RWPE2 (cell line): ENCODE data around the gene PEAK1.
A peak's percentile ranks its signal among the peaks of the same experiment; 100 is the strongest.

ENCODE experiments used
- ATAC-seq: fragments of 200-7000 bp; cut with Tn5 transposase; 3 replicates; pipeline ENCODE4 v1.9.1; 2021; ENCODE audit warnings: low read depth
- DNase-seq: peaks from one replicate; pipeline ENCODE4 v3.0.0-alpha.2; 2020; ENCODE audit warnings: low spot score
- H3K27ac ChIP-seq: fragments of 450-650 bp; 2 replicates; pipeline ENCODE4 v1.5.1; 2017; ENCODE audit warnings: mild to moderate bottlenecking; ENCODE audit not compliant: poor library complexity, severe bottlenecking
- H3K27me3 ChIP-seq: fragments of 250-450 bp; sonication (Bioruptor Pico); 2 replicates; pipeline ENCODE4 v1.5.1; 2021; ENCODE audit warnings: mild to moderate bottlenecking, moderate library complexity; ENCODE audit not compliant: insufficient read depth, poor library complexity, severe bottlenecking
- H3K36me3 ChIP-seq: fragments of 250-450 bp; sonication (Bioruptor Pico); 2 replicates; pipeline ENCODE4 v1.5.1; 2020; ENCODE audit warnings: low read depth, mild to moderate bottlenecking, moderate library complexity
- H3K4me1 ChIP-seq: fragments of 250-450 bp; sonication (Bioruptor Pico); 2 replicates; pipeline ENCODE4 v1.5.1; 2021; ENCODE audit warnings: mild to moderate bottlenecking, moderate library complexity; ENCODE audit not compliant: insufficient read depth, poor library complexity, severe bottlenecking
- H3K4me3 ChIP-seq: fragments of 250-450 bp; sonication (Bioruptor Pico); 2 replicates; pipeline ENCODE4 v1.5.1; 2021; ENCODE audit warnings: mild to moderate bottlenecking, moderate library complexity; ENCODE audit not compliant: severe bottlenecking
- H3K9me3 ChIP-seq: fragments of 250-450 bp; sonication (Bioruptor Pico); 2 replicates; pipeline ENCODE4 v1.5.1; 2021; ENCODE audit warnings: mild to moderate bottlenecking, moderate library complexity; ENCODE audit not compliant: severe bottlenecking
- TF ChIP-seq, protein P1 (sequence below): fragments of 450-650 bp; IDR thresholded peaks from one replicate; pipeline ENCODE4 v1.5.1; 2017; ENCODE audit warnings: mild to moderate bottlenecking, moderate library complexity; ENCODE audit not compliant: poor library complexity, severe bottlenecking

Gene PEAK1

DNA sequence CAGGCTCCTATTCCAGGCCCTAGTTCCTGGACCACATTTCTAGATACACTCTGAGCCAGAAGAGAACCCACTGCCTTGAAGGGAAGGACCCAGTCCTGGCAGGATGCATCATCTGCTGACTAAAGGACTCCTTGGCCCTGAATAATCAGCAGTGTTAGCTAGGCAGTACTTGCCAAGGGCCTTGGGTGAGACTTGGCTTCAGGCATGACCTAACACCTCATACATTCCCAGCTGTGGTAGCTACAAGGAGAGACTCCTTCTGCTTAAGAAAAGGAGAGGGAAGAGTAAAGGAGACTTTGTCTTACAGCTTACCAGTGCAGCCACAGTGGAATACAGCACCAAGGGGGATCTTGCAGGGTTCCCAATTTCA, 26.4 kb downstream of the PEAK1 start:
- Histone ChIP-seq H3K4me1 (no peaks in the 10 kb centered on the region), H3K36me3 (no peaks in the 10 kb centered on the region), H3K9me3 (no peaks in the 10 kb centered on the region), H3K27me3 (no peaks in the 10 kb centered on the region), H3K4me3 (no peak overlapping the region), H3K27ac (no peak overlapping the region)
- no peak for DNase-seq
- peak; percentile 49; the same call in 2 of the 3 replicates for ATAC-seq
- TF ChIP-seq, protein P1, sequence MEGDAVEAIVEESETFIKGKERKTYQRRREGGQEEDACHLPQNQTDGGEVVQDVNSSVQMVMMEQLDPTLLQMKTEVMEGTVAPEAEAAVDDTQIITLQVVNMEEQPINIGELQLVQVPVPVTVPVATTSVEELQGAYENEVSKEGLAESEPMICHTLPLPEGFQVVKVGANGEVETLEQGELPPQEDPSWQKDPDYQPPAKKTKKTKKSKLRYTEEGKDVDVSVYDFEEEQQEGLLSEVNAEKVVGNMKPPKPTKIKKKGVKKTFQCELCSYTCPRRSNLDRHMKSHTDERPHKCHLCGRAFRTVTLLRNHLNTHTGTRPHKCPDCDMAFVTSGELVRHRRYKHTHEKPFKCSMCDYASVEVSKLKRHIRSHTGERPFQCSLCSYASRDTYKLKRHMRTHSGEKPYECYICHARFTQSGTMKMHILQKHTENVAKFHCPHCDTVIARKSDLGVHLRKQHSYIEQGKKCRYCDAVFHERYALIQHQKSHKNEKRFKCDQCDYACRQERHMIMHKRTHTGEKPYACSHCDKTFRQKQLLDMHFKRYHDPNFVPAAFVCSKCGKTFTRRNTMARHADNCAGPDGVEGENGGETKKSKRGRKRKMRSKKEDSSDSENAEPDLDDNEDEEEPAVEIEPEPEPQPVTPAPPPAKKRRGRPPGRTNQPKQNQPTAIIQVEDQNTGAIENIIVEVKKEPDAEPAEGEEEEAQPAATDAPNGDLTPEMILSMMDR = no peak

DNA sequence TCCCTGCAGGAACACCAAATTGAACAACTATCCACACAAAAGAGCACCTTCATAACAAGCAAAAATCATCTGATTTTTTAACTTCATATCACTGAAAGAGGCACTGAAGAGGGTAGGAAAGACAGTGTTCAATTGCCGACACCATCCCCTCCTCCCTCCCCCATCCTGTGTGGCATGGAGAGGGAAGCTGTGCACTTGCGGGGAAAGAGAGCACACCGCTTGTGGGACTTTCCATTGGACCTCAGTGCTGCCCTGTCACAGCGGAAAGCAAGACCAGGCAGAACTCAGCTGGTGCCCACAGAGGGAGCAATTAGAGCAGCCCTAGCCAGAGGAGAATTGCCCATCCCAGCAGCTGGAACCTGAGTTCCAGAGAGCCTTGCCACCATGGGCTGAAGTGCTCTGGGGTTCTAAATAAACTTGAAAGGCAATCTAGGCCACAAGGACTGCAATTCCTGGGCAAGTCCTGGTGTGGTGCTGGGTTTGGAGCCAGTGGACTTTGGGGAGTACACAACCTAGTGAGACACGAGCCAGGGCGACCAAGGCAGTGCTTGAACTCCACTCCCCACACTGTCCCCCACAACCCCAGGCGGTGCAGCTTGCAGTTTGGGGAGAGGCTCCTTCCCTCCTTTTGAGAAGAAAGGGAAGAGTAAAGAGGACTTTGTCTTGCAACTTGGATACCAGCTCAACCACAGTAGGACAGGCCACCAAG, 27.0 kb downstream of the PEAK1 start:
- no peak for DNase-seq

DNA sequence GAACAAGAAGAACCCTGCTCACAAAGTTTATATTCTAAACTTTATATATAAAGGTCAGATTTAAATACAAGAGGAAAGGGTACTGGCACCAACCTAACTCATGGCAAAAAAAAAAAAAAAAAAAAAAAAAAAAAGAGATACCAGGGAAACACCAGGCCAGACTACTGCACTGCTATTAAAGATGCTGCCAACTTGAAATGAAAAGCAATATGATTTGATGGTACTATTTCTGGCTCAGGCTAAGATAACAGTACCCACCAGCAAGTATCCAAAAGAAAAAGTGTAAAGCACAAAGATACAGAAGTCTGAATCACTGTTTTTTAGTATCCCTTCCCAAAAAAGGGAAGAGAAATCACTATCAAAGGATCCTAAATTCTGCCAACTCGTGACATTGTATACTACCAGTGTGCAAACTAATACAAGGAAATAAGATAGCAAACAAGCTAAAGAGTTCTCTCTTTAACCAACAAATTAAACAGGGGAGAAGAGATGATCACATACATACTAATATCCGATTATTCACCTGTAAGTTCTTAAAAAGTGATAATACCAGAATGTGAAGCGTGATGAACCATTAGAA, 28.4 kb downstream of the PEAK1 start:
- Histone ChIP-seq H3K9me3 (no peaks in the 10 kb centered on the region), H3K4me1 (no peaks in the 10 kb centered on the region), H3K27ac (no peak overlapping the region), H3K27me3 (no peaks in the 10 kb centered on the region), H3K36me3 (no peaks in the 10 kb centered on the region), H3K4me3 (no peak overlapping the region)
- ATAC-seq (no peak), DNase-seq (no peak)
- TF ChIP-seq, protein P1 = no peak

More for the DNA sequence above, 27.0 kb downstream of the PEAK1 start:
- TF ChIP-seq, protein P1 = no peak
- Histone ChIP-seq H3K27ac (no peak overlapping the region), H3K4me1 (no peaks in the 10 kb centered on the region), H3K4me3 (no peak overlapping the region), H3K27me3 (no peaks in the 10 kb centered on the region), H3K36me3 (no peaks in the 10 kb centered on the region), H3K9me3 (no peaks in the 10 kb centered on the region)
- 0 out of 3 replicates have a peak, but pooled peaks have one; percentile 10 for ATAC-seq

DNA sequence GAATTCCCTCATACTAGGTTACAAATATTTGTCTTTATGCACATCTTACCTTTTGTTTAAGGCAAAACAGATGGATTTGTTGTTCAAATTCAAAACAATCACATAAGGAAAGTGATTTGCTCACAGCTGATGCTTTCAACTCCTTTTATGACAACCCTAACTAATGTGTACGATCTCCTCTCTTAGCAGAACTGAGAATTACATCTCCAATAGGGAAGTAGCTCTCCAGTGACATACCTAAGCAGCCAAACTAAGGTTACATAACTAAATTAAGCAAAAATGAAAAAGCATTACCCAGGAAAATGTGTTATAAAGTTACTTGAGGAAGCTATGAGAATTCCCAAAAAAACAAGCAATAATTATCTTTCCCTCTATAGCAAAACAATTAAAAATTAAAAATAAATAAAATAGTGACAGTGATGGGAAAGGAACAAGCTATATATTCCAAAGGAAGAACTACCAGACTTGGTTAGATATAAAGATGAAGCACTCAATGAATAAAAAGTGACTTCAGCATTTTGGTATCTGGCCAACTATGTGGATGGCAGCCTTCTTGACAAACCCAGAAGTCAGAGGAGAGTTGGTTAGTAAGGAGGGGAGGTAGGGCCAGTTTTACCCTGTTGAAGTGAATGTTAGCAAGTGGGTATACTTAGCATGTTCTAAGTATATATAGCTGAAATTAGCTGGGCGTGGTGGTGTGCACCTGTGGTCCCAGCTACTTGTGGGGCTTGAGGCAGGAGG, 32.4 kb downstream of the PEAK1 start:
- no peaks in the 10 kb centered on the region for H3K27me3 ChIP-seq
- DNase-seq (no peak), ATAC-seq (no peak)
- H3K4me1 ChIP-seq = no peaks in the 10 kb centered on the region
- no peak overlapping the region for H3K27ac ChIP-seq
- H3K4me3 ChIP-seq = no peak overlapping the region
- TF ChIP-seq, protein P1 = no peak
- no peaks in the 10 kb centered on the region for H3K9me3 ChIP-seq
- no peaks in the 10 kb centered on the region for H3K36me3 ChIP-seq

DNA sequence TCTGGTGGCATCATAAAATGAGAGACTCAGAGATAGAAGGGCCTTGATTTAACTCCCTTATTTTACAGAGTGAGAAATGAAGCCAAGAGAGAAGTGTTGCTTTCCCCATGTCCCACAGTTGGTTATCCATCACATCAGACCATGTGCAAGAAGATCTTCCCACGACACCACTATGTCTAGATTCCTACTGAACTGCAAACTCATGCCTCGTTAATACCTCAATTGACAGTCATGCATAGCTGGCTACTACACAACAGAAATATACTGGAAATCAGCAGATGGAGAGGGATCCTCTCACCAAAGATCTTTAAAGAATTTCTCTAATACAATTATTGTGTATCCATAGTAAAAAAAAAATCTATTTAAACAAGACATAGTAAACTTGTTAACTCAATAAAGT, 33.3 kb downstream of the PEAK1 start:
- Histone ChIP-seq H3K9me3 (no peaks in the 10 kb centered on the region), H3K4me1 (no peaks in the 10 kb centered on the region), H3K4me3 (no peak overlapping the region), H3K27me3 (no peaks in the 10 kb centered on the region), H3K36me3 (no peaks in the 10 kb centered on the region), H3K27ac (no peak overlapping the region)
- DNase-seq (no peak), ATAC-seq (no peak)
- TF ChIP-seq, protein P1 = no peak
